HCT116 (cell line): ENCODE measurements around the gene SLC25A22. TPM values are rescaled to one million over a fixed set of nuclear protein-coding genes. Genes with fewer than 3 reads are reported as not detected.
A peak's percentile ranks its signal among the peaks of the same experiment; 100 is the strongest.

Experiments used
- ATAC-seq: fragments of 200-7000 bp; cut with Tn5 transposase; 2 replicates; pipeline ENCODE4 v1.9.1; 2020; ENCODE audit warnings: mild to moderate bottlenecking, moderate library complexity
- BruUV-seq: library from RNA; stranded (reverse); fragments of 400-500 nt; replicated peaks from 2 replicates; lab custom pipeline; 2021; lab: Mats Ljungman, UMichigan
- CTCF ChIA-PET: fragments of 300-600 bp; sonication (Branson Sonifier 250); formaldehyde crosslinking; loops from one replicate; lab custom pipeline; 2021; ENCODE audit warnings: antibody characterized with exemption; lab: Charles Lee
- POLR2A ChIA-PET: fragments of 300-600, 350-600 bp; sonication (Branson Sonifier 250); formaldehyde crosslinking; loops from one replicate; lab custom pipeline; 2021; ENCODE audit warnings: antibody characterized with exemption; lab: Charles Lee
- RAD21 ChIA-PET, 2 experiments: fragments of 300-600 bp; sonication (Branson Sonifier 250); formaldehyde crosslinking; loops; one replicate each; lab custom pipeline; 2023; ENCODE audit warnings: low total read pairs in 2 of 2; ENCODE audit not compliant: uncharacterized antibody in 2 of 2, unreplicated experiment in 2 of 2, low non-redundant PET in 1 of 2; lab: Charles Lee
- DNase-seq: peaks from one replicate; pipeline ENCODE4 v3.0.0-alpha.2; 2010; ENCODE audit warnings: low read depth, low spot score
- H2AFZ ChIP-seq: fragments of 200-600 bp; shearing (Covaris generic), sonication (generic); 2 replicates; pipeline ENCODE4 v1.6.1; 2017; ENCODE audit warnings: low read depth, mixed run types, mixed read lengths, antibody characterized with exemption, low read length; ENCODE audit not compliant: poor library complexity, severe bottlenecking
- H3K27ac ChIP-seq: 2 replicates; pipeline ENCODE4 v1.5.1; 2012; ENCODE audit warnings: low read depth, low read length
- H3K27me3 ChIP-seq: fragments of 200-600 bp; sonication (generic); 2 replicates; pipeline ENCODE4 v1.6.1; 2016; ENCODE audit warnings: mixed run types, low read length, mixed read lengths; ENCODE audit not compliant: insufficient read depth
- H3K36me3 ChIP-seq, 2 experiments: fragments of 200-500 bp in 1 of 2; fragments of 200-600 bp in 1 of 2; sonication (Bioruptor generic) in 1 of 2; sonication (generic) in 1 of 2; 2 replicates each; pipeline versions ENCODE4 v1.5.1 to v1.6.1; 2014 to 2016; ENCODE audit warnings: low read length in 2 of 2, inconsistent platforms in 1 of 2, mixed read lengths in 1 of 2, mixed run types in 1 of 2; ENCODE audit not compliant: insufficient read depth in 2 of 2, control insufficient read depth in 1 of 2
- H3K4me1 ChIP-seq, 2 experiments: fragments of 200-600 bp in 1 of 2; sonication (generic) in 1 of 2; 2 replicates each; pipeline versions ENCODE4 v1.5.1 to v1.6.1; 2012 to 2017; ENCODE audit warnings: low read length in 2 of 2, inconsistent platforms in 1 of 2, mild to moderate bottlenecking in 1 of 2, mixed read lengths in 1 of 2, mixed run types in 1 of 2, moderate library complexity in 1 of 2; ENCODE audit not compliant: insufficient read depth in 2 of 2, control insufficient read depth in 1 of 2
- H3K4me2 ChIP-seq: fragments of 200-600 bp; sonication (generic); 2 replicates; pipeline ENCODE4 v1.6.1; 2017; ENCODE audit warnings: mixed run types, low read length, mixed read lengths
- H3K4me3 ChIP-seq, 2 experiments: fragments of 200-600 bp in 1 of 2; sonication (generic) in 1 of 2; replicated peaks in 1 of 2; 2 replicates each; pipeline ENCODE4 v1.5.1; 2011 to 2016; ENCODE audit warnings: low read length in 2 of 2, control low read depth in 1 of 2, low read depth in 1 of 2, mild to moderate bottlenecking in 1 of 2, mixed read lengths in 1 of 2, mixed run types in 1 of 2
- H3K79me2 ChIP-seq: fragments of 200-600 bp; sonication (generic); 2 replicates; pipeline ENCODE4 v1.6.1; 2017; ENCODE audit warnings: mild to moderate bottlenecking, mixed run types, low read length, moderate library complexity, mixed read lengths; ENCODE audit not compliant: insufficient read depth
- H3K9ac ChIP-seq: fragments of 200-600 bp; sonication (generic); 2 replicates; pipeline ENCODE4 v1.6.1; 2016; ENCODE audit warnings: low read length, mixed read lengths
- H3K9me2 ChIP-seq: fragments of 200-600 bp; sonication (generic), shearing (Covaris generic); 2 replicates; pipeline ENCODE4 v1.6.1; 2017; ENCODE audit warnings: mixed run types, mild to moderate bottlenecking, moderate library complexity; ENCODE audit not compliant: insufficient read depth
- H3K9me3 ChIP-seq, 2 experiments: fragments of 200-500 bp in 1 of 2; fragments of 200-600 bp in 1 of 2; sonication (Bioruptor generic) in 1 of 2; sonication (generic) in 1 of 2; 2 replicates each; pipeline ENCODE4 v1.6.1; 2014 to 2017; ENCODE audit warnings: low read length in 2 of 2, mixed read lengths in 2 of 2, inconsistent platforms in 1 of 2, low read depth in 1 of 2, mild to moderate bottlenecking in 1 of 2, mixed run types in 1 of 2, moderate library complexity in 1 of 2; ENCODE audit not compliant: control insufficient read depth in 1 of 2, insufficient read depth in 1 of 2
- H4K20me1 ChIP-seq: fragments of 200-600 bp; sonication (generic), shearing (Covaris generic); 2 replicates; pipeline ENCODE4 v1.6.1; 2017; ENCODE audit warnings: mixed run types, mild to moderate bottlenecking, moderate library complexity; ENCODE audit not compliant: insufficient read depth
- CTCF ChIP-seq, 3 experiments: fragments of 200-600 bp in 1 of 3; sonication (generic) in 1 of 3; IDR thresholded peaks in 2 of 3; conservative IDR thresholded peaks in 1 of 3; 2 replicates each; pipeline ENCODE4 v1.5.1; 2012 to 2017; ENCODE audit warnings: low read depth in 2 of 3, low read length in 2 of 3, antibody characterized with exemption in 1 of 3, borderline replicate concordance in 1 of 3, control low read depth in 1 of 3, mild to moderate bottlenecking in 1 of 3, mixed read lengths in 1 of 3, mixed run types in 1 of 3, moderate library complexity in 1 of 3; ENCODE audit not compliant: insufficient read depth in 1 of 3
- EGR1 ChIP-seq: IDR thresholded peaks from 2 replicates; pipeline ENCODE4 v1.6.1; 2012; ENCODE audit warnings: low read depth
- ELF1 ChIP-seq: IDR thresholded peaks from 2 replicates; pipeline ENCODE4 v1.6.1; 2012; ENCODE audit warnings: low read depth, borderline replicate concordance
- EZH2phosphoT487 ChIP-seq: fragments of 200-600 bp; IDR thresholded peaks from 2 replicates; pipeline ENCODE4 v1.6.1; 2018; ENCODE audit warnings: antibody characterized with exemption, borderline replicate concordance
- FOSL1 ChIP-seq: IDR thresholded peaks from 2 replicates; pipeline ENCODE4 v1.6.1; 2012; ENCODE audit warnings: low read depth
- JUND ChIP-seq: IDR thresholded peaks from 2 replicates; pipeline ENCODE4 v1.6.1; 2012
- MAX ChIP-seq: IDR thresholded peaks from 2 replicates; pipeline ENCODE4 v1.6.1; 2012
- POLR2A ChIP-seq: IDR thresholded peaks from 2 replicates; pipeline ENCODE4 v1.7.0; 2011; ENCODE audit warnings: borderline replicate concordance; ENCODE audit not compliant: insufficient read depth, insufficient read length; ENCODE audit errors: extremely low read depth
- POLR2AphosphoS5 ChIP-seq: IDR thresholded peaks from 2 replicates; pipeline ENCODE4 v1.6.1; 2011; ENCODE audit warnings: mild to moderate bottlenecking, low read depth, low read length, moderate library complexity
- SIN3A ChIP-seq: IDR thresholded peaks from 2 replicates; pipeline ENCODE4 v1.6.1; 2012; ENCODE audit warnings: low read depth
- SP1 ChIP-seq: IDR thresholded peaks from 2 replicates; pipeline ENCODE4 v1.6.1; 2012; ENCODE audit warnings: low read depth
- SRF ChIP-seq: IDR thresholded peaks from 2 replicates; pipeline ENCODE4 v1.6.1; 2012; ENCODE audit warnings: low read depth
- TCF7L2 ChIP-seq: IDR thresholded peaks from 2 replicates; pipeline ENCODE4 v1.7.0; 2011; ENCODE audit warnings: borderline replicate concordance, inconsistent platforms; ENCODE audit not compliant: insufficient read depth, insufficient read length; ENCODE audit errors: extremely low read depth
- ZBTB33 ChIP-seq: IDR thresholded peaks from 2 replicates; pipeline ENCODE4 v1.6.1; 2011; ENCODE audit warnings: mild to moderate bottlenecking, low read length, moderate library complexity; ENCODE audit not compliant: insufficient replicate concordance; ENCODE audit errors: extremely low read depth
- ZFX ChIP-seq: fragments of 450-650 bp; IDR thresholded peaks from 2 replicates; pipeline ENCODE4 v1.6.1; 2017
- ZNF274 ChIP-seq: fragments of 200-500 bp; sonication (Bioruptor generic); IDR thresholded peaks from 2 replicates; pipeline ENCODE4 v1.6.1; 2014; ENCODE audit warnings: mild to moderate bottlenecking, low read depth, low read length, inconsistent platforms
- intact Hi-C: fragments of 100-400 bp; cut with micrococcal nuclease; formaldehyde crosslinking; loops from 2 replicates; pipeline ENCODE4 v1.10.0; 2022
- total RNA-seq: library from RNA; stranded (reverse); gene quantifications from one replicate; pipeline ENCODE4 v1.2.1, GENCODE V29; 2021; ENCODE audit not compliant: unreplicated experiment
- TF ChIP-seq, protein P1 (sequence below): IDR thresholded peaks from 2 replicates; pipeline ENCODE4 v1.6.1; 2012
- TF ChIP-seq, protein P2 (sequence below): IDR thresholded peaks from 2 replicates; pipeline ENCODE4 v1.6.1; 2012; ENCODE audit warnings: low read depth

Gene SLC25A22
- total RNA-seq, 1 experiment from 2014 or later: 62.0 TPM

DNA sequence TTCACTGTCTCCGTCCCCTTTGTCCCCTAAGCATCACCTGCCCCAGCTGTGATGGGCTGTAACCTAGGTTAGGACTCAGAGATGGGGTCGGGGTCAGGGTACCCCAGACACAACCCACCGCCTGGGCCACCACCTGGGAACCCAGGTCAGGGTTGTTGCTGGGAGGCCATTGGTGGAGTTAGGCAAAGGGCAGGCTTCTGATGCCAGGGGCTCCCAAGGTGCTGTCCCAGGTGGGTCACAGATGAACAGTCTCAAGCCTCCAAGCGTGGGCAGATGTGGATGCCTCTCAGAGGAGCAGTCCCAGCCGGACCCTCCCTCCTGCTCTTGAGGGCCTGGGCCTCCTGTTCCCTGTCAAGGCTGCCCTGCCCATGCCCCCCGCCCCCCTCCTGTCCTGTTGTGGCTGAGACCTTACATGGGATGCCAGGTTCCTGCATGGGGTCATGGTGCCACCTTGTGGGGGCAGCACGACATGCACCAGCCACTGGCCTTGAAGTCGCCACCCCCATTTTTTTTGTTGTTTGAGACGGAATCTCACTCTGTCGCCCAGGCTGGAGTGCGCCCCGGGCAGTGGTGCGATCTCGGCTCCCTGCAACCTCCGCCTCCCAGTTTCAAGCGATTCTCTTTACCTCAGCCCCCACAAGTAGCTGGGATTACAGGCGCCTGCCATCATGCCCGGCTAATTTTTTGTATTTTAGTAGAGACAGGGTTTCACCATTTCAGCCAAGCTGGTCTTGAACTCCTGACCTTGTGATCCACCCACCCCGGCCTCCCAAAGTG is 32.9 kb downstream of the SLC25A22 start:
- ATAC-seq: peak; percentile 43
- DNase-seq: peak; percentile 47
- POLR2A ChIA-PET: interaction anchor here (1.9 kb wide), 1 partner anchor 54 kb away, joined by 5 read pairs; the partner anchor contains the start of gene PNPLA2
- TF ChIP-seq ZBTB33: no peak
- TF ChIP-seq, protein P1, sequence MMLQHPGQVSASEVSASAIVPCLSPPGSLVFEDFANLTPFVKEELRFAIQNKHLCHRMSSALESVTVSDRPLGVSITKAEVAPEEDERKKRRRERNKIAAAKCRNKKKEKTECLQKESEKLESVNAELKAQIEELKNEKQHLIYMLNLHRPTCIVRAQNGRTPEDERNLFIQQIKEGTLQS: no peak
- TF ChIP-seq MAX: no peak
- no peak for TF ChIP-seq JUND
- TF ChIP-seq ZNF274: no peak
- TF ChIP-seq SRF: no peak
- no peak for TF ChIP-seq EZH2phosphoT487
- TF ChIP-seq TCF7L2: no peak
- TF ChIP-seq POLR2A: no peak
- TF ChIP-seq CTCF (IDR thresholded peaks at IDR 0.05 in 2 of 3, conservative IDR thresholded peaks at IDR 0.05 in 1 of 3; ENCODE audit: borderline replicate concordance in 1 of 3, insufficient read depth in 1 of 3, low read depth in 2 of 3, low read length in 2 of 3): peak; percentile 73 to 84 (median 73); a peak in 5 of 6 replicates
- TF ChIP-seq, protein P2, sequence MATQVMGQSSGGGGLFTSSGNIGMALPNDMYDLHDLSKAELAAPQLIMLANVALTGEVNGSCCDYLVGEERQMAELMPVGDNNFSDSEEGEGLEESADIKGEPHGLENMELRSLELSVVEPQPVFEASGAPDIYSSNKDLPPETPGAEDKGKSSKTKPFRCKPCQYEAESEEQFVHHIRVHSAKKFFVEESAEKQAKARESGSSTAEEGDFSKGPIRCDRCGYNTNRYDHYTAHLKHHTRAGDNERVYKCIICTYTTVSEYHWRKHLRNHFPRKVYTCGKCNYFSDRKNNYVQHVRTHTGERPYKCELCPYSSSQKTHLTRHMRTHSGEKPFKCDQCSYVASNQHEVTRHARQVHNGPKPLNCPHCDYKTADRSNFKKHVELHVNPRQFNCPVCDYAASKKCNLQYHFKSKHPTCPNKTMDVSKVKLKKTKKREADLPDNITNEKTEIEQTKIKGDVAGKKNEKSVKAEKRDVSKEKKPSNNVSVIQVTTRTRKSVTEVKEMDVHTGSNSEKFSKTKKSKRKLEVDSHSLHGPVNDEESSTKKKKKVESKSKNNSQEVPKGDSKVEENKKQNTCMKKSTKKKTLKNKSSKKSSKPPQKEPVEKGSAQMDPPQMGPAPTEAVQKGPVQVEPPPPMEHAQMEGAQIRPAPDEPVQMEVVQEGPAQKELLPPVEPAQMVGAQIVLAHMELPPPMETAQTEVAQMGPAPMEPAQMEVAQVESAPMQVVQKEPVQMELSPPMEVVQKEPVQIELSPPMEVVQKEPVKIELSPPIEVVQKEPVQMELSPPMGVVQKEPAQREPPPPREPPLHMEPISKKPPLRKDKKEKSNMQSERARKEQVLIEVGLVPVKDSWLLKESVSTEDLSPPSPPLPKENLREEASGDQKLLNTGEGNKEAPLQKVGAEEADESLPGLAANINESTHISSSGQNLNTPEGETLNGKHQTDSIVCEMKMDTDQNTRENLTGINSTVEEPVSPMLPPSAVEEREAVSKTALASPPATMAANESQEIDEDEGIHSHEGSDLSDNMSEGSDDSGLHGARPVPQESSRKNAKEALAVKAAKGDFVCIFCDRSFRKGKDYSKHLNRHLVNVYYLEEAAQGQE: no peak
- TF ChIP-seq SP1: no peak
- no peak for TF ChIP-seq SIN3A
- TF ChIP-seq ZFX: no peak
- TF ChIP-seq EGR1: no peak
- no peak for TF ChIP-seq ELF1
- TF ChIP-seq FOSL1: no peak
- peak; percentile 42; the same call in 1 of the 2 replicates for TF ChIP-seq POLR2AphosphoS5

More for the DNA sequence above, 32.9 kb downstream of the SLC25A22 start:
- H3K9me2 ChIP-seq: no peaks in the 10 kb centered on the region
- H3K27ac ChIP-seq: peak overlapping the region; percentile 45
- peaks cover 9% of the 10 kb centered on the region; the same call in 1 of the 2 replicates for H3K79me2 ChIP-seq
- BruUV-seq: no TSS peak
- peaks cover 20 to 48% of the 10 kb centered on the region in 2 experiments for H3K4me1 ChIP-seq
- H3K4me2 ChIP-seq: no peak overlapping the region
- no peaks in the 10 kb centered on the region for H3K27me3 ChIP-seq
- H3K9me3 ChIP-seq: no peaks in the 10 kb centered on the region
- H4K20me1 ChIP-seq: peaks cover 5% of the 10 kb centered on the region; the same call in 1 of the 2 replicates
- intact Hi-C loops: loop anchor here (1.0 to 2.0 kb wide), 3 partner anchors 36 to 102 kb away; no protein-coding TSS in a partner anchor
- peaks cover 22 to 54% of the 10 kb centered on the region in 2 experiments for H3K36me3 ChIP-seq
- H3K9ac ChIP-seq: no peak overlapping the region; the same call in 1 of the 2 replicates
- no peak overlapping the region for H2AFZ ChIP-seq
- RAD21 ChIA-PET: no interaction called here
- CTCF ChIA-PET: no interaction called here
- no peak overlapping the region for H3K4me3 ChIP-seq
